Tibial nerve (tissue), 4 donors: Measurements from ENCODE around the gene NDUFS8. TPM values are rescaled to one million over a fixed set of nuclear protein-coding genes. Genes with fewer than 3 reads are reported as not detected.
A peak's percentile ranks its signal among the peaks of the same experiment; 100 is the strongest.

ENCODE experiments used
- DNase-seq, 2 donors: peaks; one replicate each; pipeline ENCODE4 v3.0.0-alpha.2; 2019; ENCODE audit warnings: low spot score in 2 of 2
- H3K27ac ChIP-seq, 4 donors: fragments of 200-600 bp; sonication (generic) in 3 of 4; one replicate each; pipeline ENCODE4 v1.5.1; 2017 to 2019; ENCODE audit warnings: mild to moderate bottlenecking in 1 of 4
- H3K27me3 ChIP-seq, 2 donors: fragments of 200-600 bp; sonication (generic) in 1 of 2; one replicate each; pipeline versions ENCODE4 v1.5.1 to v1.6.0; 2017 to 2019
- H3K36me3 ChIP-seq, 3 donors: fragments of 200-600 bp; sonication (generic); one replicate each; pipeline ENCODE4 v1.5.1; 2018 to 2019
- H3K4me1 ChIP-seq, 4 donors: fragments of 200-600 bp; sonication (generic) in 3 of 4; one replicate each; pipeline ENCODE4 v1.5.1; 2017 to 2019
- H3K4me3 ChIP-seq, 4 donors: fragments of 200-600 bp; sonication (generic) in 3 of 4; one replicate each; pipeline ENCODE4 v1.5.1; 2017 to 2019; ENCODE audit warnings: mild to moderate bottlenecking in 1 of 4, moderate library complexity in 1 of 4
- H3K9me3 ChIP-seq, 4 donors: fragments of 200-600 bp; sonication (generic) in 3 of 4; one replicate each; pipeline ENCODE4 v1.5.1; 2017 to 2019
- EP300 ChIP-seq, 2 donors: sonication (generic); formaldehyde crosslinking; IDR thresholded peaks; one replicate each; pipeline ENCODE4 v1.6.1; 2017; ENCODE audit warnings: antibody characterized with exemption in 2 of 2, mild to moderate bottlenecking in 1 of 2
- POLR2A ChIP-seq, 2 donors: fragments of 450-650 bp; IDR thresholded peaks; one replicate each; pipeline ENCODE4 v1.6.1; 2017; ENCODE audit warnings: antibody characterized with exemption in 2 of 2, mild to moderate bottlenecking in 2 of 2, moderate library complexity in 2 of 2
- WGBS, 2 donors: methylation state at CpG; one replicate each; pipeline ENCODE4 v1.1.5; 2018; 5-methylcytosine and 5-hydroxymethylcytosine counted together
- total RNA-seq, 4 donors: library from RNA; depleted of rRNA; stranded (reverse); fragments of >200 nt; gene quantifications; one replicate each; pipeline ENCODE4 v1.1.0, GENCODE V29; 2016
- TF ChIP-seq, protein P1 (sequence below), 5 experiments: fragments of 200-600 bp in 3 of 5; fragments of 450-650 bp in 2 of 5; sonication (generic) in 3 of 5; IDR thresholded peaks; one replicate each; pipeline ENCODE4 v1.5.1; 2016 to 2019; ENCODE audit warnings: antibody characterized with exemption in 5 of 5, mild to moderate bottlenecking in 3 of 5, moderate library complexity in 2 of 5

Gene NDUFS8
- total RNA-seq, 4 donors from 2014 or later = 143 to 205 (median 180) TPM

DNA sequence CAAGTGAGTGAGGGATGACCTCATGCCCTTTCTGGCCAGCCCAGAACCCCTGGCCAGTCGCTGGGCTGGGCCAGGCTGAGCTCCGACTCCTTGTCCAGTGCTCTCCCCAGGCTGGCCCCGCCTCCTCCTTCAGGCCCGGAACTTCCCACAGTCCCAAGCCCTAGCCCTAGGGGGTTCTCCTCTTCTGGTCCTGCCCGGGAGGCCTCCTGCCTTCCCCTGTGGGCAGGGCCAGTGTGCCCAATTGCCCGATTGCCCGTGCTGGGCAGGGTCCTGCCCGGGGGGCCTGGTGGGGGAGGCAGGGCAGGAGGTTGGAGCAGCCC is 12.5 kb downstream of the NDUFS8 start:
- DNase-seq = no peak
- Histone ChIP-seq H3K27ac (peak overlapping the region in 2 of 4 donors; percentile 16 to 72), H3K4me3 (no peak overlapping the region), H3K36me3 (peaks cover 0 to 57% (median 2%) of the 10 kb centered on the region in 3 donors), H3K9me3 (no peaks in the 10 kb centered on the region), H3K4me1 (peaks cover 0 to 55% (median 28%) of the 10 kb centered on the region in 4 donors), H3K27me3 (no peaks in the 10 kb centered on the region)
- TF ChIP-seq POLR2A (IDR thresholded peaks at IDR 0.05) (no peak), EP300 (IDR thresholded peaks at IDR 0.05) (no peak)
- TF ChIP-seq, protein P1, sequence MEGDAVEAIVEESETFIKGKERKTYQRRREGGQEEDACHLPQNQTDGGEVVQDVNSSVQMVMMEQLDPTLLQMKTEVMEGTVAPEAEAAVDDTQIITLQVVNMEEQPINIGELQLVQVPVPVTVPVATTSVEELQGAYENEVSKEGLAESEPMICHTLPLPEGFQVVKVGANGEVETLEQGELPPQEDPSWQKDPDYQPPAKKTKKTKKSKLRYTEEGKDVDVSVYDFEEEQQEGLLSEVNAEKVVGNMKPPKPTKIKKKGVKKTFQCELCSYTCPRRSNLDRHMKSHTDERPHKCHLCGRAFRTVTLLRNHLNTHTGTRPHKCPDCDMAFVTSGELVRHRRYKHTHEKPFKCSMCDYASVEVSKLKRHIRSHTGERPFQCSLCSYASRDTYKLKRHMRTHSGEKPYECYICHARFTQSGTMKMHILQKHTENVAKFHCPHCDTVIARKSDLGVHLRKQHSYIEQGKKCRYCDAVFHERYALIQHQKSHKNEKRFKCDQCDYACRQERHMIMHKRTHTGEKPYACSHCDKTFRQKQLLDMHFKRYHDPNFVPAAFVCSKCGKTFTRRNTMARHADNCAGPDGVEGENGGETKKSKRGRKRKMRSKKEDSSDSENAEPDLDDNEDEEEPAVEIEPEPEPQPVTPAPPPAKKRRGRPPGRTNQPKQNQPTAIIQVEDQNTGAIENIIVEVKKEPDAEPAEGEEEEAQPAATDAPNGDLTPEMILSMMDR (IDR thresholded peaks at IDR 0.05) = no peak
- 59 to 75% methylated on average over 7 to 8 of the region's 8 CpGs for WGBS, 2 donors

DNA sequence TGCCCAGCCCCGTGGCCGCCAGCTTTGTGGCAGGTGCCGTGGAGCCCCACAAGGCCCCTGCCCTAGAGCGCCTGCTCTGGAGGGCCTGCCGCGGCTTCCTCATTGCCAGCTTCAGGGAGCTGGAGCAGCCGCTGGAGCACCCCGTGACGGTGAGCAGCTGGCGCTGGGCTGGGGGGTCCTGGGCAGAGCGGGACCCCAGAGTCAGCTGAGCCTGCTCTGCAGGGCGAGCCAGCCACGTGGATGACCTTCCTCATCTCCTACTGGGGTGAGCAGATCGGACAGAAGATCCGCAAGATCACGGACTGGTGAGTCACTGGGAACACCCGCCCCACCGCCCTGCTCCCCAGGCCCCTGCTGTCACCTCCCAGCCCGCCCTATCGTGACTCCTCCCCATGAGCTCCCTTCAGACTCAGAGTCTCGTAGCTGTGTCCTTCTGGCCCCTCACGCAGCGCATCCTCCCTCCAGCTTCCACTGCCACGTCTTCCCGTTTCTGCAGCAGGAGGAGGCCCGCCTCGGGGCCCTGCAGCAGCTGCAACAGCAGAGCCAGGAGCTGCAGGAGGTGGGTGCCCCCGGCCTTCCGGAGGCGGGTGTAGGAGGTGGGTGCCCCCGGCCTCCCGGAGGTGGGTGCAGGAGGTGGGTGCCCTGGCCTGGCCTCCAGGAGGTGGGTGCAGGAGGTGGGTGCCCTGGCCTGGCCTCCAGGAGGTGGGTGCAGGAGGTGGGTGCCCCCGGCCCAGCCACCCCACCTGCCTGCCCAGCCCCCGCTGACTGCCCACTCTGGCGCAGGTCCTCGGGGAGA is 13.1 kb downstream of the NDUFS8 start:
- H3K4me1 ChIP-seq = peaks cover 0 to 50% (median 22%) of the 10 kb centered on the region in 4 donors
- no peaks in the 10 kb centered on the region for H3K27me3 ChIP-seq
- DNase-seq = no peak
- H3K36me3 ChIP-seq = peaks cover 0 to 61% (median 2%) of the 10 kb centered on the region in 3 donors
- H3K4me3 ChIP-seq = no peak overlapping the region
- H3K9me3 ChIP-seq = no peaks in the 10 kb centered on the region
- H3K27ac ChIP-seq = peak overlapping the region in 2 of 4 donors; percentile 16 to 72
- TF ChIP-seq POLR2A (IDR thresholded peaks at IDR 0.05) (no peak), EP300 (IDR thresholded peaks at IDR 0.05) (no peak)
- TF ChIP-seq, protein P1 (IDR thresholded peaks at IDR 0.05) = no peak
- WGBS, 2 donors = 79 to 82% methylated on average over 29 to 31 of the region's 36 CpGs

DNA sequence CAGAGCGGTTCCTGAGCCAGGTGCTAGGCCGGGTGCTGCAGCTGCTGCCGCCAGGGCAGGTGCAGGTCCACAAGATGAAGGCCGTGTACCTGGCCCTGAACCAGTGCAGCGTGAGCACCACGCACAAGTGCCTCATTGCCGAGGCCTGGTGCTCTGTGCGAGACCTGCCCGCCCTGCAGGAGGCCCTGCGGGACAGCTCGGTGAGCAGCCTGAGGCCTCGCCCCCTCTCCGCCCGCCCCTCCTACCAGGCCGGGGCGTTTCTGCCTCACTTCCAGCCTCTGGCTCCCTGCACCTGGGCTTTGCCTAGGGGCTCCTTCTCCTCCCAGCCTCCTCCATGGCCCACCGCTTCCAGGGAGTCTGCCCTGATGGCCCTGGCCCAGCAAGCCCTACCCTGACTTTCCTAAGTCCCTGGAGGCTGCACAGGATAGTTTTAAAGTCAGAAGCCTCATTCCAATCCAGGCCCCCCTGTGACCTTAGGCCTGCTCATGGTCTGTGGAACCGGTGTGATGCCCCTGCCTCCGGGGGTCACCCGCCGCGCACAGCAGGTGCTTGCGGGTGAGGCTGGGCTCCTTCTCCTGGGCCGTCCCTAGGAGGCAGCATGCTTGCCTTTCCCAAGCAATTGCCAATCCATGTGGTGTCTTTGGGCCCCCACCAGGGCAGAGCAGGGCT is 13.8 kb downstream of the NDUFS8 start:
- peaks cover 0 to 44% (median 17%) of the 10 kb centered on the region in 4 donors for H3K4me1 ChIP-seq
- peaks cover 2 to 69% (median 4%) of the 10 kb centered on the region in 3 donors for H3K36me3 ChIP-seq
- TF ChIP-seq EP300 (IDR thresholded peaks at IDR 0.05) (no peak), POLR2A (IDR thresholded peaks at IDR 0.05) (no peak)
- TF ChIP-seq, protein P1 (IDR thresholded peaks at IDR 0.05) = no peak
- WGBS, 2 donors = 84 to 87% methylated on average over 15 to 24 of the region's 24 CpGs
- no peak overlapping the region for H3K27ac ChIP-seq
- DNase-seq = no peak
- H3K27me3 ChIP-seq = no peaks in the 10 kb centered on the region
- H3K4me3 ChIP-seq = no peak overlapping the region
- H3K9me3 ChIP-seq = no peaks in the 10 kb centered on the region

DNA sequence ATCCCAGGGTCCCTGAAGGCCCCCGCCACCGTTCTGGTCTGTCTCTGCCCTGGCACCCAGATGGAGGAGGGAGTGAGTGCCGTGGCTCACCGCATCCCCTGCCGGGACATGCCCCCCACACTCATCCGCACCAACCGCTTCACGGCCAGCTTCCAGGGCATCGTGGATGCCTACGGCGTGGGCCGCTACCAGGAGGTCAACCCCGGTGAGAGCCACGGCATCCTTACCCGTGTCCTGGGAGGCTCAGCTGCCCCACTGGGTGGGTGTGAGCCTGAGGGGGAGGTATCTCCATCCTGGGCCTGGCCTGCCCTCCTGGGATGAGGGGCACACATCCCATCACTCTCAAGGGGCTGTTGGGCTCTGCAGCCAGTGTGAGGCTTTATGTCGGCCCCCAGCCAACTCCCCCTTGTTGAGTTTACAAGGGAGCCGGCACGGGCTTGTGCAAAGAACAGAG is 14.4 kb downstream of the NDUFS8 start:
- TF ChIP-seq, protein P1 (IDR thresholded peaks at IDR 0.05) = no peak
- no peak for TF ChIP-seq EP300 (IDR thresholded peaks at IDR 0.05)
- no peak for TF ChIP-seq POLR2A (IDR thresholded peaks at IDR 0.05)
- 88 to 91% methylated on average over 17 to 18 of the region's 18 CpGs for WGBS, 2 donors
- Histone ChIP-seq H3K9me3 (no peaks in the 10 kb centered on the region), H3K27me3 (no peaks in the 10 kb centered on the region), H3K36me3 (peaks cover 2 to 75% (median 10%) of the 10 kb centered on the region in 3 donors), H3K27ac (no peak overlapping the region), H3K4me3 (no peak overlapping the region), H3K4me1 (peaks cover 0 to 37% (median 10%) of the 10 kb centered on the region in 4 donors)
- DNase-seq = no peak
